ENCODE data around the gene SGK2. TPM values are rescaled to one million over a fixed set of nuclear protein-coding genes. Genes with fewer than 3 reads are reported as not detected.

Gene SGK2
- polyA plus RNA-seq, 10 donors, result 0.26 to 3.5 (median 0.85) TPM

- no peak for DNase-seq
These were observed 22.6 kb upstream of the SGK2 start for GRCh38 chr20:43536041-43536816.

DNA sequence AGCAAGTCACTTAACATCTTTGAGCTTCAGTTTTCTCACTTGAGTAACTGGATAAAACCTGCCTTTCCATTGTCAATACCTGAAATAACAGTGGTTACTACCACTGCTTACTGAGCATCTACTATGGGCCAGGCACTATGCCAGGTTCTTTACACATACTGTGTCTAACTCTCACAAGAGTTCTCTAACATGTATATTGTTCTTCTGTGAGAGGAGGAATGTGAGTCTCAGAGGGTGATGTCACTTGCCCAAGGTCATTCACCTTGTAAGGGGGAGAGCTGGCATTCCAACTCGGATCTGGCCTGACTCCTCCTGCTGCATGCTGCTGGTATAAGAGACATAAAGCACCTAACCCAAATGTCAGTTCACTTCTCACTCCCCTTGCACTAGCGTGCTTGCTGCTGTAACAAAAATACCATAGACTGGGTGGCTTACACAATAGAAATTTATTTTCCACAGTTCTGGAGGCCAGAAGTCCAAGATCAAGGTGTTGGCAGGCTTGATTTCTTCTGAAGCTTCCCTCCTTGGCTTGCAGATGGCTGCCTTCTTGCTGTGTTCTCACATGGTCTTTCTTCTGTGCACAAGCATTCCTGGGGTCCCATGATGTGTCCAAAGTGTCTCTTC is 21.9 kb upstream of the SGK2 start:
- no peak for DNase-seq

DNA sequence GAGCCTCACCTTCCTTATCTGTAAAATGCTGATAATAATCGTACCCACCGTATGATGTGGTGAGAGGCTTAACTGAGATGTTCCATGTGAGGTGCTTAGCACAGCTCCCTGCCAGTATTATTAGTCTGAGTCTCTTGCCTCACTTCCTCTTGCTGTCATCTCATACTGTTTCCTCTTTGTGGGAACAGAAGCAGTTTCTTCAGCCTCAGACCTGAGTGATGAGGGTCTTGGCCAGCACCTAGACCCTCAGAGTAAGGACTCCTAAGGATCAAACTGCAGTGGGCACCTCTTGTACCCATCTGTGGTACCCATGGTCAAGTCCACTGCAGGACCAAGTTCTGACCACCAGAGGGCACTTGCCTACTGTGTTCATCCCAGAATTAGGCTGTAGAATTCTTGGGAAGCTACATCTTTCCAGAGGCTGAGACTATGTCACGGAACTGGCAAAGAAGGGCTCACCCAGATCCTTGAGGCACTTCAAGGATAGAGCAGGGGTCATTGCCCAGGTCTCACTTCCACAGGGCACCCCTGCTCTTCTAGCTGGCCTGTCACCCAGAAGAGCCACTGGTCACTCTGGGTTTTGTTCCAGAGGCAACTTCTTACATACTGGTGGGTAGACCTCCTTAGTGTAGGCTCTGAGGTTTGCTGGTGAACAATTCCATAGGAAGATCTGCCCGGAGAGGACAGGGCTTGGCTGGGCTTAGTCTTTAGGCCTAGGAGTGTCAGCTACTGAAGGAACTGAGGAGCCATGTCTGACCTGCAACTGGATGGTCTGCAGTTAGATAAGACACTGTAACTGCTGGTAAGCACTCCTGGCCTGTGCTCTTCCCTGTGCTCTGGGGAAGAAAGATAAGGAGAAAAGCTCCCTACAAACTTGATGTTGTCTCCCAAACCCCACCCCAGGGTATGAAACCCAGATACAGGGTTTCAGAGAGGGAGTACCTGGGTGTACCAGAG is 20.6 kb upstream of the SGK2 start:
- peak; percentile 34 to 75 (median 38) for DNase-seq

- DNase-seq, result no peak
These were observed 19.7 kb upstream of the SGK2 start for GRCh38 chr20:43538878-43539700.

- DNase-seq, result no peak
These were observed 18.7 kb upstream of the SGK2 start for GRCh38 chr20:43539975-43540672.

DNA sequence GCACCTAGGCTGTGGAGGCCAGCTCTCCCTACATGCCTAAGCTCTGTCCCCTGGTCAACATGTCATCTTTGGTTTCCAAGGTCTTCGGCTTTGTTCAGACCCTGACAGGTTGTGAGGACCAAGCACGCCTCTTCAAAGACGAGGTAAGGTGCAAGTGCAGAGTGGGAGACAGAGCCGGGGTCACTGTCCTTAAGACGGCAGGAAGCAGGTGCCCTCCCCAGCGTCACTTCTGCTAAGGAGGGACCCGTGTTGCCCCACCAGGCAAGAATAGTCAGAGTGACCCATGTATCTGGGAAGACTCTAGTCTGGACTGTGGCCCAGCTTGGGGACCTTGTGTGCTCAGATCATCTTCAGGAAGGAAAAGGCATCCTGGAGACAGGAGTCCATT is 18.2 kb upstream of the SGK2 start:
- no peak for DNase-seq

- DNase-seq, result no peak
These were observed 17.6 kb upstream of the SGK2 start for GRCh38 chr20:43541214-43541613.

GRCh38 chr20:43542161-43542560 is 16.7 kb upstream of the SGK2 start:
- DNase-seq, result no peak

GRCh38 chr20:43542674-43543073 is 16.2 kb upstream of the SGK2 start:
- DNase-seq, result no peak

DNA sequence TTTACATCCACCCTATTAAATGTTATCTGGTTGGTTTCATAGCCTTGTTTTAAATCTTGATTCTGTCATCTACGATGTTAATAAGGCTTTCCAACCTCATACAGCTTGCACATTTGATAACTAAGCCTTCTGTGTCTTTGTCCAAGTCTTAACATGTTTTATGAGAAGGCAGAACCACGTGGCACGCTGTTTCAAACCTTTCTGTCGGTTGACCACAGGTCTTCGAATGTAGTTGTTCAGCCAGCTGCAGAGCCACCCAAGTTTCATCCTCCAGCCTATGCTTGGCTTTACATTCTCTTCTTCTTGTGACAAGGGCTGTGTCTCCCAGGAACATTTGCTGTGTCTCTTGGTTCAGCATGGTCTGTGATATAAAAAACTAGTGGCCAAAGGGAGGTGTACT is 15.7 kb upstream of the SGK2 start:
- DNase-seq, result no peak

DNA sequence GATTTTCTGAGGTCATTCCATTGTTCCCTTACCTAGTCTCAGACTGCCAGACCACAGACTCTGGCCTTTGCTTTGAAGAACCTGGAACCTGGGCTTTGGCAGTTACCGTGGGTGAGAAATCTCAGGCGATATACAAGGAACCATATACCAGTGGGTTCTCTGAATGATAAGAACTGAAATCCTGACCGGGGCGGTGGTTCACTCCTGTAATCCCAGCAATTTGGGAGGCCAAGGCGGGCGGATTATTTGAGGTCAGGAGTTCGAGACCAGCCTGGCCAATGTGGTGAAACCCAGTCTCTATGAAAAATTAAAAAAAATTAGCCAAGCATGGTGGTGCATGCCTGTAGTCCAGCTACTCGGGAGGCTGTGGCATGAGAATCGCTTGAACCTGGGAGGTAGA is 14.3 kb upstream of the SGK2 start:
- no peak for DNase-seq

GRCh38 chr20:43545837-43546578 is 12.8 kb upstream of the SGK2 start:
- no peak for DNase-seq

GRCh38 chr20:43548273-43548880 is 10.4 kb upstream of the SGK2 start:
- DNase-seq, result no peak

DNA sequence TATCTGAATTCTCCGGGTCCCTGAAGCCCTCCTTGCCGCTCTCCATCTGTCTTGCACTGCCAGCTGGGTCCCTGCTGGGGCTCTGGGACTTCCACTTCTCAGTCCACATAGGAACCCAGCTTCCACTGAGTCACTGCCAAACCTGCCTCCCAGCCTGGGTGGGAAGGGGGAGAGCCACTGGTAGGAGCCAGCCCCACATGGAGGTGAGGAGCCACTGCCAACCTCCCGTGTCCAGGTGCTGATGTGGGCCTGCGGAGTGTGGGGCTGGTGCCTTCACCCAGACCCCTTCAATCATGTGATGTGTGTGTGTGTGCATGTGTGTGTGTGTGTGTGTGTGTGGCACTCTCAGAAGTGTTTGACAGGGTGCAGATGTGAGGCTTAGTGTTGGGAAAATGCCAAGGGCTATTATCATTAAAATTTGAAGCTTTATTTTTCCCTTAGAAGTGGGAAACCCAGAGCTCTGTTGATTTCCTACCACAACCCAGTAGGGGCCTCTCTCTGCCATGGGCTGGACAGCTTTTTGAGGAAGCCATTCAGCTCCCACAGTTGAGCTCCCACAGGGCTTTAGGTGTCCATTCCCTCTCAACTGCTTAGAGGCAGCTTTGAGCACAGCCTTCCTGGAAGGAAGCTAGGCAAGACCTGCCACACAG is 9.3 kb upstream of the SGK2 start:
- no peak for DNase-seq

DNA sequence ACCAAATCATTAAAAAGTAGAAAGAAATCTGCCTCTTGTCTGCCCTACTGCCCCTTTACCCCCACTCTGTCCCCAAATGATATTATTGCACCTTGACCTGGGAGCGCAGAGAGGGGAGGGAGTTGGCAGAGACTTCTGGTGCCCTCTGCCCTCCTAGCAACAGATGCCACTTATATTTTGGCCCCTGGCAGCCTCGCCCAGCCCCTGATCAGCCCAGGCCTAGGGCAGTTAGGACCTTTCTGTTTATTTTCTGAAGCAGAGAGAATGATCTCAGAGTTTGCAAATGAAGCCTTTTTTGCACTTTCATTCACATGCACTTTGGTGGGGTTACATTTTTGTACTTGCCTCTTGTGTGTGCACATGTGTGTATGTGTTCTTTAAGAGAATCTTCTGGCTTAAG is 8.4 kb upstream of the SGK2 start:
- no peak for DNase-seq

GRCh38 chr20:43554369-43554768 is 4.5 kb upstream of the SGK2 start:
- DNase-seq, result no peak

GRCh38 chr20:43559147-43559987 is 540 bp downstream of the SGK2 start:
- DNase-seq, result no peak

GRCh38 chr20:43560974-43561373 is 2.1 kb downstream of the SGK2 start:
- no peak for DNase-seq

Data from muscle of back (tissue), 11 donors.